HepG2 (cell line): ENCODE data around the gene CST4. TPM values are rescaled to one million over a fixed set of nuclear protein-coding genes. Genes with fewer than 3 reads are reported as not detected.

Experiments used
- ATAC-seq: fragments of 200-7000 bp; cut with Tn5 transposase; 3 replicates; pipeline ENCODE4 v1.9.1; 2020; ENCODE audit warnings: mild to moderate bottlenecking, moderate library complexity
- BruUV-seq: library from RNA; stranded (reverse); fragments of 400-500 nt; replicated peaks from 2 replicates; lab custom pipeline; 2021; lab: Mats Ljungman, UMichigan
- CTCF ChIA-PET: fragments of 300-600 bp; formaldehyde crosslinking; extraction: SDS; loops from one replicate; lab custom pipeline; 2021; ENCODE audit warnings: low total read pairs, inconsistent platforms, low intra/inter-chr PET ratio; lab: Yijun Ruan, JAX
- POLR2A ChIA-PET: fragments of 350-600 bp; sonication (Branson Sonifier 250); formaldehyde crosslinking; loops from one replicate; lab custom pipeline; 2020; ENCODE audit warnings: antibody characterized with exemption, inconsistent platforms; lab: Yijun Ruan, JAX
- DNase-seq: peaks from one replicate; pipeline ENCODE4 v3.0.0-alpha.2; 2015; ENCODE audit warnings: low spot score
- FAIRE-seq: peaks from 3 replicates; lab custom pipeline; 2011; peaks lifted over from hg19 to GRCh38; lab: Jason Lieb, UNC
- H2AFZ ChIP-seq: one replicate; pipeline ENCODE4 v1.6.1; 2011; ENCODE audit warnings: low read length, inconsistent platforms
- H3K27ac ChIP-seq: fragments of 300-600 bp; 3 replicates; pipeline ENCODE4 v1.8.0; 2011; ENCODE audit warnings: mixed run types, mild to moderate bottlenecking, mixed read lengths, low read length, inconsistent platforms; ENCODE audit not compliant: insufficient read depth; ENCODE audit errors: extremely low read length
- H3K27me3 ChIP-seq, 2 experiments: fragments of 200-600 bp in 1 of 2; 2 replicates in 1 of 2; 3 replicates in 1 of 2; pipeline versions ENCODE4 v1.6.0 to v1.8.0; 2011; ENCODE audit warnings: low read length in 2 of 2, mild to moderate bottlenecking in 2 of 2, moderate library complexity in 2 of 2, inconsistent platforms in 1 of 2; ENCODE audit not compliant: insufficient read depth in 2 of 2, control insufficient read depth in 1 of 2
- H3K36me3 ChIP-seq, 2 experiments: fragments of 200-600 bp in 1 of 2; replicated peaks in 1 of 2; 2 replicates in 1 of 2; 3 replicates in 1 of 2; pipeline versions ENCODE4 v1.5.1 to v1.8.0; 2011; ENCODE audit warnings: low read length in 2 of 2, inconsistent platforms in 1 of 2; ENCODE audit not compliant: insufficient read depth in 2 of 2, control insufficient read depth in 1 of 2
- H3K4me1 ChIP-seq: 2 replicates; pipeline ENCODE4 v1.5.1; 2012; ENCODE audit warnings: low read length, inconsistent platforms; ENCODE audit not compliant: insufficient read depth
- H3K4me2 ChIP-seq: 2 replicates; pipeline ENCODE4 v1.6.0; 2011; ENCODE audit warnings: low read depth, low read length, inconsistent platforms
- H3K4me3 ChIP-seq, 3 experiments: fragments of 200-600 bp in 1 of 3; sonication (generic), shearing (Covaris generic) in 1 of 3; replicated peaks in 1 of 3; 2 replicates each; pipeline ENCODE4 v1.5.1; 2011 to 2016; ENCODE audit warnings: low read length in 3 of 3, inconsistent platforms in 2 of 3, low read depth in 2 of 3, mild to moderate bottlenecking in 2 of 3, control low read depth in 1 of 3, mixed read lengths in 1 of 3; ENCODE audit not compliant: insufficient read depth in 1 of 3
- H3K79me2 ChIP-seq: one replicate; pipeline ENCODE4 v1.6.1; 2011; ENCODE audit warnings: low read length, inconsistent platforms; ENCODE audit not compliant: insufficient read depth
- H3K9ac ChIP-seq: 2 replicates; pipeline ENCODE4 v1.6.0; 2011; ENCODE audit warnings: mild to moderate bottlenecking, low read depth, low read length, inconsistent platforms; ENCODE audit not compliant: insufficient read depth
- H3K9me3 ChIP-seq: 2 replicates; pipeline ENCODE4 v1.5.1; 2012; ENCODE audit warnings: mild to moderate bottlenecking, low read length
- H4K20me1 ChIP-seq: 2 replicates; pipeline ENCODE4 v1.6.0; 2011; ENCODE audit warnings: inconsistent platforms, mild to moderate bottlenecking, low read length, moderate library complexity; ENCODE audit not compliant: insufficient read depth
- AGO1 ChIP-seq: fragments of 200-400 bp; formaldehyde crosslinking; IDR thresholded peaks from 2 replicates; pipeline ENCODE4 v1.6.1; 2017; ENCODE audit warnings: mild to moderate bottlenecking, low read depth, low read length, moderate library complexity; ENCODE audit not compliant: poor library complexity, severe bottlenecking
- CBX5 ChIP-seq: sonication (generic); formaldehyde crosslinking; IDR thresholded peaks from 2 replicates; pipeline ENCODE4 v1.4.0; 2020; ENCODE audit warnings: missing genetic modification reagents, borderline replicate concordance
- DNMT1 ChIP-seq: sonication (generic); formaldehyde crosslinking; IDR thresholded peaks from 2 replicates; pipeline ENCODE4 v1.5.1; 2020; ENCODE audit warnings: mild to moderate bottlenecking, missing genetic modification reagents
- FOXA3 ChIP-seq: IDR thresholded peaks from 2 replicates; pipeline ENCODE4 v1.6.1; 2016; ENCODE audit warnings: missing genetic modification reagents, missing compliant biosample characterization
- GLI4 ChIP-seq: sonication (generic); formaldehyde crosslinking; IDR thresholded peaks from 2 replicates; pipeline ENCODE4 v1.5.1; 2020; ENCODE audit warnings: missing genetic modification reagents, mild to moderate bottlenecking, moderate library complexity, borderline replicate concordance
- IRX3 ChIP-seq: sonication (generic); formaldehyde crosslinking; IDR thresholded peaks from 2 replicates; pipeline ENCODE4 v1.8.1; 2023; ENCODE audit warnings: mild to moderate bottlenecking, low read depth, missing genetic modification reagents, borderline replicate concordance
- MAZ ChIP-seq, 2 experiments: sonication (generic) in 1 of 2; formaldehyde crosslinking in 1 of 2; IDR thresholded peaks; 2 replicates each; pipeline versions ENCODE4 v1.5.0 to v1.6.1; 2012 to 2020; ENCODE audit warnings: low read depth in 2 of 2, mild to moderate bottlenecking in 2 of 2, borderline replicate concordance in 1 of 2, improper control_type of control experiment in 1 of 2, low read length in 1 of 2, missing genetic modification reagents in 1 of 2, moderate library complexity in 1 of 2
- POLR2AphosphoS2 ChIP-seq: IDR thresholded peaks from 2 replicates; pipeline ENCODE4 v1.6.1; 2011; ENCODE audit warnings: low read depth, low read length, improper control_type of control experiment
- SP5 ChIP-seq: IDR thresholded peaks from 2 replicates; pipeline ENCODE4 v1.6.1; 2016; ENCODE audit warnings: low read depth, borderline replicate concordance
- TMF1 ChIP-seq: sonication (generic); formaldehyde crosslinking; IDR thresholded peaks from 2 replicates; pipeline ENCODE4 v1.8.1; 2022; ENCODE audit warnings: low read depth, missing genetic modification reagents
- ZNF331 ChIP-seq: sonication (generic); formaldehyde crosslinking; IDR thresholded peaks from 2 replicates; pipeline ENCODE4 v1.4.0; 2020; ENCODE audit warnings: missing genetic modification reagents
- ZNF543 ChIP-seq: sonication (generic); formaldehyde crosslinking; IDR thresholded peaks from 2 replicates; pipeline ENCODE4 v1.4.0; 2020; ENCODE audit warnings: mild to moderate bottlenecking, missing genetic modification reagents
- ZNF619 ChIP-seq: sonication (generic); formaldehyde crosslinking; IDR thresholded peaks from 2 replicates; pipeline ENCODE4 v1.4.0; 2020; ENCODE audit warnings: mild to moderate bottlenecking, missing genetic modification reagents
- ZNF788 ChIP-seq: sonication (generic); formaldehyde crosslinking; IDR thresholded peaks from 2 replicates; pipeline ENCODE4 v1.5.0; 2020; ENCODE audit warnings: mild to moderate bottlenecking, missing genetic modification reagents, borderline replicate concordance
- ZNF883 ChIP-seq: sonication (generic); formaldehyde crosslinking; IDR thresholded peaks from 2 replicates; pipeline ENCODE4 v1.5.1; 2020; ENCODE audit warnings: mild to moderate bottlenecking, missing genetic modification reagents; ENCODE audit errors: not compliant biosample characterization
- WGBS: methylation state at CpG from one replicate; pipeline ENCODE4 v1.1.6; 2017; ENCODE audit warnings: low lambda C conversion rate; 5-methylcytosine and 5-hydroxymethylcytosine counted together
- in situ Hi-C: cut with HindIII; loops from 2 replicates; pipeline ENCODE4 v1.10.0; 2017; ENCODE audit warnings: low pct_unique_long_range_greater_than_20kb; ENCODE audit not compliant: extremely low pct_ligation_motif_present
- intact Hi-C: fragments of 100-400 bp; cut with micrococcal nuclease; formaldehyde crosslinking; loops from one replicate; pipeline ENCODE4 v1.10.0; 2022; ENCODE audit not compliant: unreplicated experiment
- polyA plus RNA-seq, 8 experiments: library from polyadenylated mRNA; depleted of rRNA in 3 of 8; stranded (reverse) in 7 of 8; unstranded in 1 of 8; fragments of >200 nt; fragmentation: Illumina TruSeq in 4 of 8; extraction: Trizol in 4 of 8; gene quantifications; 2 replicates each; pipeline versions ENCODE4 v1.2.1 to v1.2.3, GENCODE V29; 2011 to 2016; ENCODE audit warnings: low read depth in 4 of 8, missing spikeins in 1 of 8, mixed read lengths in 1 of 8; ENCODE audit not compliant: insufficient read depth in 1 of 8
- total RNA-seq, 5 experiments: library from RNA; depleted of rRNA; stranded (reverse); fragments of >200 nt; fragmentation: Illumina TruSeq; extraction: Trizol; gene quantifications; 2 replicates each; pipeline ENCODE4 v1.2.3, GENCODE V29; 2016; ENCODE audit warnings: low read depth in 1 of 5

CST4 gene
- total and polyA plus RNA-seq, 2 of the 13 experiments (the other 11 are each of a cell fraction or from before 2014, with no cell fraction given): not detected

DNA sequence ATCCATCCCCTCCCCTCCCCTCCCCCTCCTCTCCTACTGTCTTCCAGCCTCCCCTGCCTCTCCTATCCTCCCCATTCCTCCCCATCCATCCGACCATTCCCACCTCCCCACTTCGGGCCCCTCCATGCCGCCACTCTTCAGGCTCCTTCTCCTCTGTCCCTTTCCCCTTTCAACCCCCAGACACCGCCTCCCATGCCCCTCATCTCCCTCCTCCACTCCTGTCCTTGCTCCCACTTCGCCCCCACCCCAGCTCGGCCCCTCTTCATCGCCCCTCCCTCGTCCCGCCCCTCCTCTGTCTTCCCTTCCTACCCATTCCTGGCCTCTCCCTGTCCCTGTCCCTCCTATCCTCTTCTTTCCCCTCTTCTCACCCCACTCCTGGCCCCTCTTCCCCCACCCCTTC is 50.5 kb downstream of the CST4 start:
- no peak for TF ChIP-seq POLR2AphosphoS2
- no peak for TF ChIP-seq IRX3 (CRISPR knock-in tag)
- TF ChIP-seq ZNF619 (CRISPR knock-in tag): no peak
- no peak overlapping the region for H2AFZ ChIP-seq
- intact Hi-C loops: loop anchor here (1.0 kb wide), 1 partner anchor 23 kb away; no protein-coding TSS in a partner anchor
- H3K4me1 ChIP-seq: peaks cover 85% of the 10 kb centered on the region
- BruUV-seq: no TSS peak
- H3K27me3 ChIP-seq: no peaks in the 10 kb centered on the region; a peak in 1 of 5 replicates
- H3K9ac ChIP-seq: no peak overlapping the region
- no peaks in the 10 kb centered on the region for H3K9me3 ChIP-seq
- ChIA-PET POLR2A (interaction anchor here (1.0 to 18.0 kb wide), 14 partner anchors 9 to 288 kb away, joined by 3 to 543 read pairs (median 12); partner anchors contain the start of genes NAPB and NXT1), CTCF (no interaction called here)
- no peak overlapping the region for H3K27ac ChIP-seq
- in situ Hi-C loops: loop anchor here (10.0 kb wide), 1 partner anchor 1064 kb away; no protein-coding TSS in a partner anchor
- H3K4me2 ChIP-seq: peak overlapping the region; percentile 87
- peaks cover 12 to 20% of the 10 kb centered on the region in 2 experiments for H3K36me3 ChIP-seq
- peaks cover 15% of the 10 kb centered on the region; the same call in 1 of the 2 replicates for H4K20me1 ChIP-seq
- FAIRE-seq (no peak), DNase-seq (no peak), ATAC-seq (no peak)
- peak overlapping the region; percentile 30 to 46 (median 30); a peak in 4 of 6 replicates for H3K4me3 ChIP-seq
- H3K79me2 ChIP-seq: peaks cover 29% of the 10 kb centered on the region
- 36% methylated on average over 9 of the region's 9 CpGs for WGBS

DNA sequence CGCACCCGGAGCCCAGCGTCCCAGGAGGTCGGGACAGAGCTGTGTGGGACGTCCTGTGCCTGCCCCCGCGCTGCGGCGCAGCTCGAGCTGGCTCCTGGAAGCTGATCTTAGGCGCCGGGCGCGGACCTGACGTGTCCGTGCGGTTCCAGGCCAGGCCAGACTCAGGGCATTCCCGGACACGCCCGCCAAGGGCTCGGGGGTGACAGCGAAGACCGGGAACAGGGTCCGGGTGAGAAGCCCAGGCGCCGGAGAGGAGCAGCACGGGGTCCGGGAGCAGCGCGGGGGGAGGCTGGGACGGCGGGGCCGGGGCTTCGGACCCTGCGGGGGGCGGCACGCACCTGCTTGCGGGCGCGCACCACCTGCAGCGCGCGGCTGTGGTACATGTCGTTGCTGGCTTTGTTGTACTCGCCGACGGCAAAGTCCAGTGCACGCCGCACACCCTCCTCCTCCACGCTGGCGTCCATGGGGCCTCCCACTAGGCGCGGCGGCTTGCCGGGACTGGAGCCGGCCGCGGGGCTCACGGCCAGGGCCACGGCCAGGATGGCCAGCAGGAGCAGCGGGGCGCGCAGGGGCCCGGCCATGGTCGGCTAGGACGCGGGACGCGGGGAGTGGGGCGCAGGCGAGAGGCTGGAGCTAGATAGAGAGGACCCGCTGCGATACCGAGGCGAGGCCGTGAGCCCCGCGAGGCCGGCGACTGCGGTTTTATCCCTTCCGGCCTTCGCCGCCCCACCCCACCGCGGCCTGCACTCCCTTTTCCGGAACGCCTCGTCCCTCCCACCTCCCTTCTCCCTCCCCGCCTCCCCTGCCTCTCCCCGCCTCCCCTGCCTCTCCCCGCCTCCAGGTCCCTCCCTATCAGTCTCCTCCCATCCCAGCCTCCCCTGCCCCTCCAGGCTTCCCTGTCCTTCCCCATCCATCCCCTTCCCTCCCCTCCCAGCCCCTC is 51.3 kb downstream of the CST4 start, which contains the start of gene CST3:
CST3 (minus strand) TSS at position 674 of the 940 bp plus-strand sequence; CDS start at position 581, 93 bp downstream.
- Histone ChIP-seq H3K9ac (peak within 1 kb of the TSS; percentile 97), H3K36me3 (peaks cover 12 to 20% of the 10 kb centered on the region in 2 experiments), H3K9me3 (no peaks in the 10 kb centered on the region), H3K79me2 (peaks cover 29% of the 10 kb centered on the region), H2AFZ (peak within 1 kb of the TSS; percentile 69), H3K27ac (peak within 1 kb of the TSS; percentile 91), H3K4me1 (peaks cover 89% of the 10 kb centered on the region), H3K4me2 (peak within 1 kb of the TSS; percentile 94), H4K20me1 (peaks cover 15% of the 10 kb centered on the region; the same call in 1 of the 2 replicates), H3K4me3 (peak within 1 kb of the TSS; percentile 80 to 93 (median 88)), H3K27me3 (no peaks in the 10 kb centered on the region; a peak in 1 of 5 replicates)
- intact Hi-C loops (loop anchor here (1.0 kb wide), 1 partner anchor 24 kb away; no protein-coding TSS in a partner anchor), in situ Hi-C loops (loop anchor here (10.0 kb wide), 1 partner anchor 1063 kb away; no protein-coding TSS in a partner anchor)
- ATAC-seq: peak; percentile 70
- peak; percentile 87 for DNase-seq
- FAIRE-seq: no peak
- no TSS peak for BruUV-seq
- CTCF ChIA-PET: interaction anchor here (0.9 kb wide), 1 partner anchor 30 kb away, joined by 3 read pairs; no protein-coding TSS in a partner anchor
- WGBS: under 1% methylated on average over 57 of the region's 92 CpGs
- POLR2A ChIA-PET: interaction anchor here (0.8 to 18.0 kb wide), 17 partner anchors 8 to 287 kb away, joined by 3 to 543 read pairs (median 9); partner anchors contain the start of genes GZF1, NAPB and NXT1
- peak; percentile 76 for TF ChIP-seq SP5
- TF ChIP-seq DNMT1 (CRISPR knock-in tag): peak; percentile 95
- peak; percentile 51; the same call in 1 of the 2 replicates for TF ChIP-seq FOXA3
- peak; percentile 91 for TF ChIP-seq ZNF543 (CRISPR knock-in tag)
- TF ChIP-seq ZNF331 (CRISPR knock-in tag): peak; percentile 76
- peak; percentile 97 for TF ChIP-seq TMF1 (CRISPR knock-in tag)
- TF ChIP-seq IRX3 (CRISPR knock-in tag): peak; percentile 98
- TF ChIP-seq ZNF788 (CRISPR knock-in tag): peak; percentile 90
- peak; percentile 97 for TF ChIP-seq ZNF883
- peak; percentile 99; the same call in 1 of the 2 replicates for TF ChIP-seq GLI4 (CRISPR knock-in tag)
- peak; percentile 98 for TF ChIP-seq MAZ (IDR thresholded peaks at IDR 0.05; ENCODE audit: borderline replicate concordance, low read depth, low read length)
- peak; percentile 94 for TF ChIP-seq MAZ (CRISPR knock-in tag; IDR thresholded peaks at IDR 0.05; ENCODE audit: low read depth)
- TF ChIP-seq AGO1: no peak
- peak; percentile 82; the same call in 1 of the 2 replicates for TF ChIP-seq CBX5 (CRISPR knock-in tag)
